Measurements from ENCODE around the gene CERKL. TPM values are rescaled to one million over a fixed set of nuclear protein-coding genes. Genes with fewer than 3 reads are reported as not detected.

Gene CERKL
- total and polyA plus RNA-seq, 2 experiments from 2014 or later: 1.9 to 2.3 TPM

DNA sequence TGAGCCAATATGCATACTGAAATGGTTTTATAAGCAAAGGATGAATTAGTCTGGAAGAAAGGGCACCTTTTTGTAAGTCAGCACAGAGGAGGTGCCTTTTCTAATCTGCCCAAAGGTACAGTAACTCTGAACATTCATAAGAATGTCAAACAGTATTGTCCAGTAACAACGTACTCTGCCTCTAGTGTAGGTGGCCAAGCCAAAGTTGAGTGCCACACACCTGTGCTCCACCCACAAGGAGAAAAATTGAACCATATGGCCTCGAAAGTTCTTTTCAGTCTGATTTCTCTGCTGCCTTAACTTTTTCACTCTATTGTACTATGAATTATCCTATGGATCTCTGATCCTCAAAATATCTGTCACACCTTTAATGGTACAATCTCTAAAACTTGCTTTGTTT, 86.8 kb downstream of the CERKL start:
- no peaks in the 10 kb centered on the region for H3K9me2 ChIP-seq (replicated peaks; ENCODE audit: insufficient read depth)
- no peak overlapping the region for H3K4me2 ChIP-seq
- H3K4me1 ChIP-seq (ENCODE audit: insufficient read depth): peaks cover 5% of the 10 kb centered on the region
- H3K36me3 ChIP-seq (replicated peaks; ENCODE audit: insufficient read depth, low read depth): no peaks in the 10 kb centered on the region
- H2AFZ ChIP-seq: no peak overlapping the region
- no peak overlapping the region for H3K4me3 ChIP-seq
- H3K9me3 ChIP-seq (ENCODE audit: low read depth): no peaks in the 10 kb centered on the region
- H4K20me1 ChIP-seq (ENCODE audit: insufficient read depth, poor library complexity, severe bottlenecking): no peaks in the 10 kb centered on the region
- no peaks in the 10 kb centered on the region for H3K79me2 ChIP-seq
- H3K27me3 ChIP-seq: no peaks in the 10 kb centered on the region
- WGBS (ENCODE audit: low lambda C conversion rate, missing lambda C conversion rate): 85% methylated on average over 2 of the region's 2 CpGs
- TF ChIP-seq EZH2phosphoT487 (IDR thresholded peaks at IDR 0.05; ENCODE audit: low read depth, severe bottlenecking, unreplicated experiment): no peak
- no peak for TF ChIP-seq EZH2 (IDR thresholded peaks at IDR 0.05; ENCODE audit: borderline replicate concordance)
- TF ChIP-seq, protein P1, sequence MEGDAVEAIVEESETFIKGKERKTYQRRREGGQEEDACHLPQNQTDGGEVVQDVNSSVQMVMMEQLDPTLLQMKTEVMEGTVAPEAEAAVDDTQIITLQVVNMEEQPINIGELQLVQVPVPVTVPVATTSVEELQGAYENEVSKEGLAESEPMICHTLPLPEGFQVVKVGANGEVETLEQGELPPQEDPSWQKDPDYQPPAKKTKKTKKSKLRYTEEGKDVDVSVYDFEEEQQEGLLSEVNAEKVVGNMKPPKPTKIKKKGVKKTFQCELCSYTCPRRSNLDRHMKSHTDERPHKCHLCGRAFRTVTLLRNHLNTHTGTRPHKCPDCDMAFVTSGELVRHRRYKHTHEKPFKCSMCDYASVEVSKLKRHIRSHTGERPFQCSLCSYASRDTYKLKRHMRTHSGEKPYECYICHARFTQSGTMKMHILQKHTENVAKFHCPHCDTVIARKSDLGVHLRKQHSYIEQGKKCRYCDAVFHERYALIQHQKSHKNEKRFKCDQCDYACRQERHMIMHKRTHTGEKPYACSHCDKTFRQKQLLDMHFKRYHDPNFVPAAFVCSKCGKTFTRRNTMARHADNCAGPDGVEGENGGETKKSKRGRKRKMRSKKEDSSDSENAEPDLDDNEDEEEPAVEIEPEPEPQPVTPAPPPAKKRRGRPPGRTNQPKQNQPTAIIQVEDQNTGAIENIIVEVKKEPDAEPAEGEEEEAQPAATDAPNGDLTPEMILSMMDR (IDR thresholded peaks at IDR 0.05; ENCODE audit: poor library complexity): no peak
- no peak for DNase-seq (ENCODE audit: low spot score)
- no peak overlapping the region for H3K27ac ChIP-seq

DNA sequence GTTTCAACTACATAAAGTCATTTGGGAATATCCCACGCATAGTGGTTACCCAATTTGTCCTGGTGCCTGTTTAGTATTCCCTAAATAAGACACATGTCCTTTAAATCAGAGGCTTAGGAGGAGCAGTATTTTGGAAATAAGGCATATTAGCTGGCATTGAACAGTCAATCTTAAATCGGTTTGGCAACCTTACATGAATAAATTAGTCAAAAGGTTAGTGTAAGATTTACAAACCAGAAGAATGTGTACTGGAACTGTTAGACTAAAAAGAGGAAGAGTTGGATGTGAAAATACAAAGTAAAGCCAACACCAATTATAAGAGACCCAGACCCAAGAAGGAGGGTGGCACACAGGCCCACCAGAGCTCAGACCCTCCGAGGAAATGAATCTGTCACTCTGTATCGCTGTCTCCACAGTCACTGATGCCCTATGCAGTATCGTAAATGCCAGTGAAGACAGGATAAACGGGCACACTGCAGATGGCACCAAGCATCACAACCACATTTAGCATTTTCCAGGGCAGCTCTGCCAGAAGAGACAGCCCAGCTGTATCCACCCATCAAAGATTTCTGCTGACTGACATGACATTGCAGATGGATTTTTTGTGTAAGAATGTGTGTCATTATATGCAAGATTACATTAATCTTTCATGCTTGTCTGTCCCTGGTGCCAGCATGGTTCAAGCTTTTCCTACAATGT, 90.4 kb downstream of the CERKL start:
- WGBS (ENCODE audit: low lambda C conversion rate, missing lambda C conversion rate): 89% methylated on average over 6 of the region's 6 CpGs
- TF ChIP-seq, protein P1 (IDR thresholded peaks at IDR 0.05; ENCODE audit: poor library complexity): no peak
- no peak for TF ChIP-seq EZH2 (IDR thresholded peaks at IDR 0.05; ENCODE audit: borderline replicate concordance)
- no peak for TF ChIP-seq EZH2phosphoT487 (IDR thresholded peaks at IDR 0.05; ENCODE audit: low read depth, severe bottlenecking, unreplicated experiment)
- Histone ChIP-seq H3K36me3 (replicated peaks; ENCODE audit: insufficient read depth, low read depth) (no peaks in the 10 kb centered on the region), H2AFZ (no peak overlapping the region), H3K27me3 (no peaks in the 10 kb centered on the region), H4K20me1 (ENCODE audit: insufficient read depth, poor library complexity, severe bottlenecking) (no peaks in the 10 kb centered on the region), H3K4me2 (no peak overlapping the region), H3K9me3 (ENCODE audit: low read depth) (no peaks in the 10 kb centered on the region), H3K4me3 (no peak overlapping the region), H3K9me2 (replicated peaks; ENCODE audit: insufficient read depth) (no peaks in the 10 kb centered on the region), H3K27ac (no peak overlapping the region), H3K4me1 (ENCODE audit: insufficient read depth) (no peaks in the 10 kb centered on the region), H3K79me2 (no peaks in the 10 kb centered on the region)
- no peak for DNase-seq (ENCODE audit: low spot score)

DNA sequence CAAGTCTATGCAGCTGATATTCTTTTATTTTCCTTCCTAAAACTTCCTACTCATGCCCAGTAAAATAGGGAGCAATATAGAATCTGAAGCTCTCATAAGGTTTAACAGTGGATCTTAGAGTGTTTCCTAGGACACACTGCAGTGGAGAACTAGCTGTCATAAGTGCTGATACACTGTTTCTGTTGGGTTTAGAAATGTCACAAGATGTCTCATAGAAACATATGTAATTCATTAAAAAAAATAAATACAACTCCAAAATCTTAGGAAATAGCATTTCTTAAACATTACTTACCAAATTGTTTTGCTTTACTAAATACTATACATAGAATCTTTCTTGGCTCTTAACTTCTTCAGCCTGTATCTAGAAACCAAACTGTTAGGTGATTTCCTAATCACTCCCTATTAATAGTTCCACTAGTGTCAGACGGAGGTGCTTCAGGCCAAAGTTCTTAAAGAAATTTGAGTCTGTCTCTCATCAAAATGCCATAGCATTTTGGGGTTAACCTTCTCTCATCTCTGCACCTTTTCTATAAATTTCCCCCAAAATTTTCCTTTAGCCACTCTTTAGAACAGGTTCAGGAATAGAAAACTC, 93.7 kb downstream of the CERKL start:
- no peaks in the 10 kb centered on the region for H3K9me3 ChIP-seq (ENCODE audit: low read depth)
- H4K20me1 ChIP-seq (ENCODE audit: insufficient read depth, poor library complexity, severe bottlenecking): no peaks in the 10 kb centered on the region
- H3K79me2 ChIP-seq: no peaks in the 10 kb centered on the region
- H3K27ac ChIP-seq: no peak overlapping the region
- no peak overlapping the region for H3K4me3 ChIP-seq
- no peak for DNase-seq (ENCODE audit: low spot score)
- H3K4me2 ChIP-seq: no peak overlapping the region
- TF ChIP-seq, protein P1 (IDR thresholded peaks at IDR 0.05; ENCODE audit: poor library complexity): no peak
- no peak for TF ChIP-seq EZH2 (IDR thresholded peaks at IDR 0.05; ENCODE audit: borderline replicate concordance)
- no peak for TF ChIP-seq EZH2phosphoT487 (IDR thresholded peaks at IDR 0.05; ENCODE audit: low read depth, severe bottlenecking, unreplicated experiment)
- no peaks in the 10 kb centered on the region for H3K27me3 ChIP-seq
- H3K9me2 ChIP-seq (replicated peaks; ENCODE audit: insufficient read depth): no peaks in the 10 kb centered on the region
- no peaks in the 10 kb centered on the region for H3K36me3 ChIP-seq (replicated peaks; ENCODE audit: insufficient read depth, low read depth)
- H2AFZ ChIP-seq: no peak overlapping the region
- WGBS (ENCODE audit: low lambda C conversion rate, missing lambda C conversion rate): 47% methylated on average over 1 of the region's 1 CpG
- no peaks in the 10 kb centered on the region for H3K4me1 ChIP-seq (ENCODE audit: insufficient read depth)
